Adipocyte (in vitro differentiated cells): ENCODE measurements around the gene PAAF1.
A peak's percentile ranks its signal among the peaks of the same experiment; 100 is the strongest.

Experiments
- DNase-seq: peaks from one replicate; pipeline ENCODE4 v3.0.0-alpha.2; 2015; ENCODE audit warnings: low read depth
- H3K27me3 ChIP-seq: replicated peaks from 2 replicates; pipeline ENCODE4 v1.7.0; 2013; ENCODE audit warnings: mild to moderate bottlenecking, low read length, moderate library complexity; ENCODE audit not compliant: control insufficient read depth, insufficient read depth
- H3K36me3 ChIP-seq: 2 replicates; pipeline ENCODE4 v1.7.0; 2013; ENCODE audit warnings: low read length, mild to moderate bottlenecking, moderate library complexity; ENCODE audit not compliant: control insufficient read depth, insufficient read depth, severe bottlenecking
- H3K4me1 ChIP-seq: 2 replicates; pipeline ENCODE4 v1.7.0; 2013; ENCODE audit warnings: mild to moderate bottlenecking, low read length, moderate library complexity; ENCODE audit not compliant: control insufficient read depth, insufficient read depth
- H3K4me3 ChIP-seq: 2 replicates; pipeline ENCODE4 v1.7.0; 2013; ENCODE audit warnings: mild to moderate bottlenecking, low read length, moderate library complexity
- H3K9ac ChIP-seq: 2 replicates; pipeline ENCODE4 v1.7.0; 2013; ENCODE audit warnings: mild to moderate bottlenecking, low read length, moderate library complexity
- H3K9me3 ChIP-seq: 2 replicates; pipeline ENCODE4 v1.7.0; 2013; ENCODE audit warnings: mild to moderate bottlenecking, low read length, moderate library complexity; ENCODE audit not compliant: control insufficient read depth

PAAF1 gene

DNA sequence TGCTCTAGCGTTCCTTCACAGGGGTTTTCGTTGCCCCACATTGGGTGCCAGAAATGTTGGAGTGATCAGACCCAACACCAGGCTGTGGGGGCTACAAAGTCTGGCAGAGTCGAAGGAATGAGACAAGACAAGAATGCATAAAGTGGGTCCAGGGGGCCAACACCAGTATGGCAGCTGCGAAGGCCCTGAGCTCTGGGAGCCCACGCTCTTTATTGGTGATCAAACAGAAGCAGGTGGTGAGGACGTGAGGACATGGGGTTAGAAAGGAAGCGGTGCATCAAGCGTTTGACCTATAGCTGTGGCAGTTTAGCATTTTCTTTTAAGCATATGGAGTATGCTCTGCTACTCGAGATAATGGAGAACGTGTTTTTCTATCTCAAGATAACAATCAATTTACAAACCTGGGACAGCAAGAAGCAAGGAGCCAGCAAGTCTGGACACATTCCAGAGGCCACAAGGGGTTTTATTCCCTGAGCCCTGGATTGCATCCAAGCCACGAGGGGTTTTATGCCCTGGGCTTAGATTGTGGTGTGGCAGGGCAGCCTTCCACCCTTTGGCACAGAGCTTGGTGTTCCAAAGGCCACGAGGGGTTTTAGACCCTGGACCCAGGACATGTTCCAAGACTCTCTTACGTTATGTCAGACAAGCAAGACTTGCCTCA lies 70.1 kb downstream of the PAAF1 start:
- no peak for DNase-seq
- Histone ChIP-seq H3K9me3 (peaks cover 8% of the 10 kb centered on the region), H3K9ac (no peak overlapping the region), H3K27me3 (no peaks in the 10 kb centered on the region), H3K36me3 (no peaks in the 10 kb centered on the region), H3K4me3 (no peak overlapping the region), H3K4me1 (peaks cover 5% of the 10 kb centered on the region)

DNA sequence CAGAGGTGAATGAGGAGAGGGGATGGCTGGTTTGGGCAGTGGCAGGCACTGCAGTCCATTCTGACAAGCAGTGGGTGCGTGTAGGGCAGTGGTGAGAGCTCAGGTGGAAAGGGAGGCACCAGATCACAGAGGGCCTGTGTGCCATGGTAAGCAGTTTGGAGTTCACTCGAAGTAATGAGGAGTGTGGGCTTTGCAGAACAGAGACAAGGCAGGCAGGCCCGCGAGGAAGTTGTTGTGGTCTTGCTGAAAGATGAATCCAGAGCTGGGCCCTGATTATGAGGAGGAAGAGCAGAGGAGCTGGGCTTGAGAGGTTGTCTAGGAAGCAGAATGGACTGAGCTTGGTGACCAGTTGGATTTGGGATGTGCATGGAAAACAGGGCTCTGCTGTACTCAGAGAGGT lies 72.4 kb downstream of the PAAF1 start:
- no peaks in the 10 kb centered on the region for H3K4me1 ChIP-seq
- no peaks in the 10 kb centered on the region for H3K36me3 ChIP-seq
- no peak for DNase-seq
- H3K9me3 ChIP-seq = peaks cover 8% of the 10 kb centered on the region
- no peak overlapping the region for H3K9ac ChIP-seq
- H3K27me3 ChIP-seq = no peaks in the 10 kb centered on the region
- no peak overlapping the region for H3K4me3 ChIP-seq

DNA sequence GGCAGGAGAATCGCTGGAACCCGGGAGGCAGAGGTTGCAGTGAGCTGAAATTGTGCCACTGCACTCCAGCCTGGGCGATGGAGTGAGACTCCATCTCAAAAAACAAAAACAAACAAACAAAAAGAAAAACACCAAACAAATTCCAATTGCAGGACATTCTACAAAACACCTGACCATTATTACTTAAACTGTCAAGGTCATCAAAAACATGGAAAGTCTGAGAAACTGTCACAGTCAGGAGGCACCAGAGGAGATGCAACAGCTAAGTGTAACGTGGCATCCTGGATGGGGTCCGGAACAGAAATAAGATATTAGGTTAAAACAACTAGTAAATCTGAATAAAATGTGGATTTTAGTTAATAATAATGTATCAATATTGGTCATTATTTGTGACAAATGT lies 73.1 kb downstream of the PAAF1 start:
- no peak for DNase-seq
- Histone ChIP-seq H3K27me3 (no peaks in the 10 kb centered on the region), H3K4me1 (no peaks in the 10 kb centered on the region), H3K4me3 (no peak overlapping the region), H3K9me3 (peaks cover 8% of the 10 kb centered on the region), H3K9ac (no peak overlapping the region), H3K36me3 (no peaks in the 10 kb centered on the region)

DNA sequence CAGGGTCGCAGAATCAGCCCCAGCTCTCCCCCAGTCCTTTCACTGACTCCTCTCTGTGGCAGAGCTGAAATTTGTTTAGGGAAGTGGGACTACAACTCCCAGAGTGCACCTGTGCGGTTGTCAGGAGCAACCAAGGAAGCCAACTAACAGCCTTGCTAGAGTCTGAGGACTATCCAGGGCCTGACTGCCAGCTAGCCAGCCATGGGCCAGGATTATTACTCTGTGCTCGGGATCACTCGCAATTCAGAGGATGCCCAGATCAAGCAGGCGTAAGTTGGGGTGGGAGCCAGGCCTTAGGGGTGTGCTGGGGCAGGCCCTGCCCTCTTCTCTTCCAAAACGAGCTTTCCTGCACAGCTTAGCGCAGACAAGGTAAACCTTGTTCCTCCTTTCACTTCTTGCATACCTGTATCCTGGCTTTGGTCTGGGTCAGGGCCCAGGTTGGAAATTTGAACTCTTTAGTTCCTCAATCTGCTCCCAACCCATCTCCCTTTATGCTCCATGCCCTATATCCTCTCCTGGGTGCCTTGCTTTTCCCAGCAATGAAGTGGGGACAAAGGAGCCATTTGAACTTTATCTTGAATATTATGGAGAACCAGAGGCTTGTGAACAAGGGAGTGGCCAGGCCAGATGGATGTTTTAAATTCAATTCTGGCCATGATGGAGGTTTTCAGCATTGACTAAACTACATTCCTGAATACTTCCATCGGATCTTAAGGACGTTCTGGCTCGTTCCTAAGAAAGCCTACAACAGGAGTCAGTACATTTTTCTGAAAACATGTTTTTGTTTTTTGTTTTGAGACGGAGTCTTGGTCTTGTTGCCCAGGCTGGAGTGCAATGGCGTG lies 74.3 kb downstream of the PAAF1 start, which contains the start of gene DNAJB13:
Gene DNAJB13 (plus strand): TSS at position 158 of the 842 bp plus-strand sequence. CDS start 44 bp downstream, at position 202.
- DNase-seq = peak; percentile 18
- Histone ChIP-seq H3K9ac (no peak within 1 kb of the TSS), H3K27me3 (no peaks in the 10 kb centered on the region)

GRCh38 chr11:73951797-73952196 lies 75.0 kb downstream of the PAAF1 start:
- Histone ChIP-seq H3K9ac (no peak overlapping the region), H3K4me3 (no peak overlapping the region), H3K9me3 (peaks cover 4% of the 10 kb centered on the region), H3K4me1 (peaks cover 7% of the 10 kb centered on the region), H3K36me3 (no peaks in the 10 kb centered on the region), H3K27me3 (no peaks in the 10 kb centered on the region)
- DNase-seq = no peak

More for the DNA sequence above, 74.3 kb downstream of the PAAF1 start, which contains the start of gene DNAJB13:
- Histone ChIP-seq H3K36me3 (no peaks in the 10 kb centered on the region), H3K9me3 (peaks cover 8% of the 10 kb centered on the region), H3K4me3 (no peak within 1 kb of the TSS), H3K4me1 (peaks cover 4% of the 10 kb centered on the region)

GRCh38 chr11:73956876-73957653 lies 80.3 kb downstream of the PAAF1 start:
- Histone ChIP-seq H3K4me3 (no peak overlapping the region), H3K9me3 (no peaks in the 10 kb centered on the region), H3K4me1 (peaks cover 7% of the 10 kb centered on the region), H3K36me3 (no peaks in the 10 kb centered on the region), H3K27me3 (peaks cover 12% of the 10 kb centered on the region), H3K9ac (no peak overlapping the region)
- no peak for DNase-seq

GRCh38 chr11:73957654-73958361 lies 81.0 kb downstream of the PAAF1 start:
- Histone ChIP-seq H3K9me3 (no peaks in the 10 kb centered on the region), H3K9ac (no peak overlapping the region), H3K4me3 (no peak overlapping the region), H3K4me1 (peaks cover 7% of the 10 kb centered on the region), H3K27me3 (peaks cover 12% of the 10 kb centered on the region), H3K36me3 (no peaks in the 10 kb centered on the region)
- no peak for DNase-seq

DNA sequence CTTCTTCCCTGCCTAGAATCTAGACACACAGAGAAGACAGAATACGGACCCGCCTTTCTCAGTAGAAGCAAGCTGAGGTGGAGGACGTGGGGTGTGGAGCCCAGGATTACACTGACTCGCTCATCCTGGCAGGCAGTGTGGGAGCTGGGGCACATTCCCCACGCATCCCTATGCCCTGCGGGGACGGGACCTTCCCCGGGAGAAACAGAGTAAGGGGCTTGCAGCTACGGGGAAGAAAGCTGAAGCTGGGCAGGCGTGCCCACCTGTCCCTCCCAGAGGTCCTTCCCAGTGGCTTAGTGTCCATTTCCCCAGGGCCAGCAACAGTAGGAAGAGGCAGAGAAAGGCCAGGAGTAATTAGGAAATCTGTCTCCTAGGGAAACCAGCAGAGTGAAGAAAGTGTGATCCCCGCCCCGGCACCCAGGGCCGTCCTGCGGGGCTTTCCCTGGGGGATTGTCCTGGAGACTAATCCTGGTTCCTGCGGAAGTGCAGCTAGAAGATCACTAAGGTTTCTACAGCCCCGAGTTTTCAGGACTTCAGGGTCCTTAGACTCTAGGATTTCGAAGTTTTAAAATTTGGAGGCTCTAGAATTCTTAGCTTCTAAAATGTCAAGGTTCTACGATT lies 81.8 kb downstream of the PAAF1 start:
- Histone ChIP-seq H3K27me3 (peaks cover 12% of the 10 kb centered on the region), H3K9ac (no peak overlapping the region), H3K4me3 (no peak overlapping the region), H3K36me3 (no peaks in the 10 kb centered on the region), H3K4me1 (peaks cover 7% of the 10 kb centered on the region), H3K9me3 (no peaks in the 10 kb centered on the region)
- no peak for DNase-seq

DNA sequence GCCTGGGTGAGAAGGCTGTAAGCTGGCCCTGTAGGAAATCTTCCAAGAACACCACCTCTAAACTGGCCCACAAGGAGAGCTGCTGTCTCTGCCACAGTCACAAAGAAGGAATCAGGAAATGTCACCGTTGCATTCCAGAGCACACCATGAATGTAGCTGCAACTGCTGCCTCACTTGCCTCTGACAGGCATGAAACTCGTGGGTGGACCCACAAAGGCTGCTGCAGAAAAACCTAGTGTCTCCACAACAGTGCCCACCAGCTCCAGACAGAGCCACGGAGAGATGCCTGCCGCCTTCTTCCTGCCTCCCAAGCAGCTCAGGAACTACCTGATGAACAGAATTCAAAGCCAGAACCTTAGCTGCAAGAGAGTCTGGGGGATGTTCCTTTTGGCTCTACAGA lies 84.5 kb downstream of the PAAF1 start:
- Histone ChIP-seq H3K4me3 (no peak overlapping the region), H3K27me3 (peaks cover 20% of the 10 kb centered on the region), H3K36me3 (no peaks in the 10 kb centered on the region), H3K9me3 (no peaks in the 10 kb centered on the region), H3K9ac (no peak overlapping the region), H3K4me1 (peaks cover 6% of the 10 kb centered on the region)
- DNase-seq = peak; percentile 27

DNA sequence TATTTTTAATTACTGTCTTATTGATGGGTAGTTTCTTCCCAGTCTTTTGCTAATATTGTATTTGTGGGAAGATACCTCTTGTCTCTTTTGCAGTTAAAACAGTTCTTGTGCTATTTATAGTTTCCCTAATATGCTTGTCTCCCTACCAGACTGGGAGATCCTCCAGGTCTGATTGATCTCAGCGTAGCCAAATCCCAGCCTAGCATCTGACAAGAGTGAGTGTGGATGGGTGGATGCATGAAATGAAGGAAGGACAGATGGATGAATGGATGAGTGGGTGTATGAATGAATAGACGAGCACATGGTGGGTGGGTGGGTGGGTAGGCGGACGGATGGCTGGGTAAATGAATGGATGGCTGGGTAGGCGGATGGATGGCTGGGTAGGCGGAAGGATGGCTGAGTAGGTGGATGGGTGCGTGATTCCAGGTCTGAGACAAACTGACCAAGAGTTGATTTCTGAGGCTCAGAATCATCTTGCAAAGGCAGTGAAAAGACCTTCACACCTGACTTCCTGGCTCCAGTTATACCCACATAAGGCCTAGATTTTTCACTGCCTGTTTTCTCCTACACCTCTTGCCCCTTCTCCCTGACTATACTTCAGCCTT lies 85.4 kb downstream of the PAAF1 start:
- H3K36me3 ChIP-seq = no peaks in the 10 kb centered on the region
- H3K9me3 ChIP-seq = no peaks in the 10 kb centered on the region
- H3K9ac ChIP-seq = no peak overlapping the region
- no peak overlapping the region for H3K4me3 ChIP-seq
- peaks cover 20% of the 10 kb centered on the region for H3K27me3 ChIP-seq
- no peak for DNase-seq
- peaks cover 5% of the 10 kb centered on the region for H3K4me1 ChIP-seq
